Upper lobe of left lung (tissue), 4 donors: ENCODE results near the gene TMEM252.

Source experiments
- CTCF ChIP-seq, 6 experiments: fragments of 450-650 bp in 4 of 6; fragments of 200-600 bp in 2 of 6; sonication (generic) in 2 of 6; IDR thresholded peaks; one replicate each; pipeline ENCODE4 v1.5.1; 2016 to 2019; ENCODE audit warnings: antibody characterized with exemption in 6 of 6
- EP300 ChIP-seq, 4 donors: sonication (generic); formaldehyde crosslinking; IDR thresholded peaks; one replicate each; pipeline ENCODE4 v1.5.1; 2017; ENCODE audit warnings: antibody characterized with exemption in 4 of 4, control low read depth in 2 of 4
- POLR2A ChIP-seq, 4 donors: fragments of 450-650 bp; IDR thresholded peaks; one replicate each; pipeline ENCODE4 v1.5.1; 2016 to 2017; ENCODE audit warnings: antibody characterized with exemption in 4 of 4, mild to moderate bottlenecking in 2 of 4

DNA sequence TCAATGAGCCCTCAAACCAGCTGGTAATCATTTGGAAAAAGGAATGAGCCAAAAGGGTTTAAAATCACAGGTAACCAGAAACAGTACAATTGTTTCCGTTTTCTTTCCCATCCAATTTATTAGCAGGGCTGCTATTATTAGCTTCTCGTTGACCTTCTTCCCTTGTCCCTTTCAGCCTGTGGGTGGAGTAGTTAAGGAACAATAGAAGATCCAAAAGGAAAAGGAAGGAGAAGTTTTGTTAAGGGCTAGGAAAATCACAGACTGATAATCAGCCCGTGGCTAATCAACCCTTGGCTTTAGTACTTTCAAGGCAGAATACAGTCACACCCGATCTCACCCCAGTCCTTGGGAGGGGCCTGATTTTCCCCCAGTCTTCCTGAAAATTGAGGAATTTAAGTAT is 38.4 kb downstream of the TMEM252 start:
- TF ChIP-seq EP300 (IDR thresholded peaks at IDR 0.05) (no peak), CTCF (IDR thresholded peaks at IDR 0.05) (no peak), POLR2A (IDR thresholded peaks at IDR 0.05) (no peak)
